COLO668 (cell line): ENCODE results near the gene MAST4.
A peak's percentile ranks its signal among the peaks of the same experiment; 100 is the strongest.

ENCODE experiments used
- DNase-seq: peaks from one replicate; lab custom pipeline; 2025; ENCODE audit not compliant: unreplicated experiment; lab: John Stamatoyannopoulos, UW

The MAST4 gene

DNA sequence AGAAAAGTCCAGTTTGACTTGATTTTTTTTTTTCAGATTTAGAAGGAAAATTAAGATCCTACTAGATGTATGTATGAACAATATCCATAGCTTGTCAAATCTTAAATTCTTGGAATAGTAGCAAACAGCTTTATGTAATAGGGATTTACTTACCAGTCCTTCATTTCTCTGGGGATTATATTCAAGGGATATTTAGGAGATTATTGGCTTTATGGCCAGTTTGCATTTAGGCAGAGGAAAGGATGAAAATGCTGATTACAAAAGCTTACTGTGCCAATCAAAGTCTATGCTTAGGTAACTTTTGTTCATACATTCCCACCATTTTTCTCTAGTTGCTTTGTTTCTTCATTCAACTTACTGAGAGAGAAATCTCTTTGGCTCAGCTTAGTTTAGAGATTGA, 47.9 kb downstream of the MAST4 start:
- no peak for DNase-seq

GRCh38 chr5:66645039-66645438, 48.8 kb downstream of the MAST4 start:
- DNase-seq = no peak

DNA sequence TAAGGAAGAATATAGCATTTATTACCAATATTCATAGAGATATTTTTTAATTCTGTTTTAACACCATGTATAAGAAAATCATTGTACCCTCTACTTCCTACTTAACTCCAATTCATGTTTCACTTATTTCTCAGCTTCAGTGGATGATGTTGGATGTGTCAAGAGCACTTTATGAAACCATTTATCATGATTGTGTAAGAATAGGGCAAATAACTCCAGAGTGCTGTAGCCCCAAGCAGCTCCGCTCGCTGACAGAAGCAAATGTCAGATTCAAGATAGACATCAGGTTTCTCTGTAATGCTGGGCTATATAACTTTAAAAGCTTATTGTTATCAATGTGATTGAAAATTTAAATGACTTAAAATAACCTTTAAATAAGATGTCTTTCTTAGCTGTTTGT, 50.4 kb downstream of the MAST4 start:
- no peak for DNase-seq

GRCh38 chr5:66647146-66647856, 51.1 kb downstream of the MAST4 start:
- no peak for DNase-seq

DNA sequence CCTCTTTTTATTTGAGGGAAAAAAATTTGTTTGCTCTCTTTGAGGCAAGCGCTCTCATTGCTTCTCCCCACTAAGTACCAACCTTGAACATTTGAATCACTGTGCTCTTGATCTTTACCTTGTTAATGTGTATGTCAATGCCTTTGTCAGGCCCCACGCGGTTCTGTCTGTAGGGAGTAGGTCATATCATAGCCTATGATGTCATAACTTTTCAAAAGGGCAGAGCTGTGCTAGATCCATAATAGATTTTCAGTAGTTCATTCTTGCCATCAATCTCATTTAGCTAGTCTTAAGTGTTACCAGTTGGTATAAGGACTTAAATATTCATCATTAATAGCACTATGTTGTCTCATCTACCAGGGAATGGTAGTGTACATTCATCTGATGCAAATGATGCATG, 56.6 kb downstream of the MAST4 start:
- DNase-seq = no peak

- no peak for DNase-seq
These were observed 57.1 kb downstream of the MAST4 start for GRCh38 chr5:66653325-66653724.

DNA sequence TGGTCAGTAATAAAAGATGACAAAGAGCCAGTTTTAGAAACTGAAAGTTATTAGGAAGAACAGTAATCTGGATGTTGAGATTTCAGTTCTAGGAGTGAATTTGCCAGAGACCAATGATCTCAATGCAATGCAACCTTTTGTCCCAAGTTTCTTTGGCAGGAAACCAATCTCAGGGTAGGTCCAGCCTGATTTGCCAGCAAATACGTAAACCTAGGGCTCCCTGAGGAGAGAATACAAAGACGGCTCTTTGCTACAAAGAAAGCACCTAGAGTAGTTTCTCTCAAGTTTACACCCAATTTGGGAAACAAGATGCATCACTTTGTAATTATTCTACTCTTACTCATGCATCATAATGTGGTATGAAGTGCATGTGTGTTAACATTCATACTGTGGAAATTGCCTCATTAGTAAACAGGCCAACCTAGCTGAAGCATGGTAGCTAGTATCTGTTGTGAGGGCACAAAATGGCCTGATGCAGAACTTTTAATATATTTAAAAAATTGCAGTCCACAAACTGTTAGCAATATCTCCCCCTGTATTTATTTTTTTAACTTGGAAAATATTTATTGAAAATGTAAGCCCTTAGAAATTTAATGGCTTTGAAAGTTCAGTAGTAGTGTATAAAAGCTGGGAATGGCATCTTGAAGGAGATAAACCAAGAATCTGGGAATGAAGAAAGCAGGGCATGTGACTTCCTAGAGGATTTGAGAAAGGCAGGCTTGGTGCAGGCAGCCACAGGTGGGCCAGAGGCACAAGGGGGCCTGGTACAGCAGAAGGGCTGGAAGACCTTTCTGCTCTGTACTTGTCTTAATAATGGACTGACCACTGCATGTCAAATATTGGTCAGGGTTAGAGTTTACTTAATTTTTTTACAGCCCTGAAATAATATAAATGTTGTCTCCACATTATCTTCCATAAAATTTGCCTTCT, 59.5 kb downstream of the MAST4 start:
- no peak for DNase-seq

DNA sequence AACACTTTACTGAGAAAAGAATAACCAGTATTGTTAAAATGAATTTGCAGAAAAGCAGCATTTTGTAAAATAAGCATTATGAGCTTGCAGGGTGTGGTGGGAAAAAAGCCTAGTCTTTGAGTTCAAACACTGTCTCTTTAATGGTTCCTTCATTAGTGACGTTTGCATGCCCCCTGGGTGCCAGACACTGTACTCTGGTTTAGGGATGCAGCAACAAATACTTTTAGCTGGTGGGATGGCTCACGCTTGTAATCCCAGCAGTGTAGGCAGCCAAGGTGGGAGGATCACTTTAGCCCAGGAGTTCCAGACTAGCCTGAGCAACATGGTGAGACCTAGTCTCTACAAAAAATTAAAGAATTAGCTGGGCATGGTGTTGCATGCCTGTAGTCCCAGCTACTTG, 62.3 kb downstream of the MAST4 start:
- DNase-seq = no peak

GRCh38 chr5:66659780-66660179, 63.6 kb downstream of the MAST4 start:
- DNase-seq = no peak

DNA sequence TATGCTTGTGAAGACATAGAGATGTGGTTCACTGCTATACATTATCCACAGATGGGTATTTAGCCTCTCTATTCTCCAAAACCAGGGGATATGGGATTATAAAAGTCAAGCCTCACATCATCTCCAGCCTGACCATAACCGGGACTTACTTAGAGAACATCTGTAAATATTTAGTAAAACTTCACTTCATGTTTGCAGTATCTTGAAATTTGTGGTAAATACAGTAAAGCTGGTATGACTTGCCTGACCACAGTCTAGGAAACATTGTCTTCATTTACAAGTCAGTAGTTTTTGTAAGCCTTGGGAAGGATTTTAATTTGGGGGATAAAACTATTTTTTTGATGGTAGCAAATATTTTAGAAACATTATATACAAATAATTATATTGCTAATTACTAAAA, 64.2 kb downstream of the MAST4 start:
- DNase-seq = no peak

- no peak for DNase-seq
These were observed 65.0 kb downstream of the MAST4 start for GRCh38 chr5:66661149-66661548.

- DNase-seq = peak; percentile 85
These were observed 70.6 kb downstream of the MAST4 start for GRCh38 chr5:66666778-66667177.

DNA sequence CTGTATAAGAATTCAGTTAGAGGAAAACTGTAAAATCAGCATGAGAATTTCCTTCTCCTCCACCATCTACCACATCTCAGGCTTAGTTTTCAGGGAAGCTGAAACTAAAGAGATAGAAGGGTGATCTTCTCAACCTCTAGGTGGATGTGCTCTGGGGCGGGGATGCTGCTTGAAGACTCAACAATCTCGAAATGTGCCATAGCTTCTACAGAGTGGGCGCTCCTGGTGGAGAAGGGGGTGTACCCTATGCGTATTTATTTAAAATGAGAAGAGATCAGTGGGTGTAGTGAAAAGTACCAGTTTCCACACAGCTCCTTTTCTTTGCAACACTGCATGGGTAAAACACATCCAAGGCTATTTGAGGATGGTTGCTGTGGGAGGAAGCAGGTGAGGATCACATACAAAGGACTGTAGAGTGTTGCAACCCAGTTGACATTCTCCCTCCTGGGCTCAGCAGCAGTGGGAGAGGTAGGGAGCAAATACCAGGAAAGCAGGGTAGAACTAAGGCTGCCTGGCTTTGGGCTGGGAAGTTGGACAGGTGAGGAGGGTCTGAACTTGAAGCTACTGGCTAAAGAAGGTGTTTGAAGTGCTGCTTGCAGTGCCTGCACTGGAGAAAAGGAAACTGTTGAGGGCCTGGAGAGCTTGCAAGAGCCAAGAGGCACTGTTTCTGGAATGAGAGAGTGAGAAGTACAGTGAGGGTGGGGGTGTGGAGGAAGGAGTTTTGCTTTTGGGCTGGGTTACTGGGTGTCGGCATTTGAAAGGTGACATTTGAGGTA, 73.1 kb downstream of the MAST4 start:
- DNase-seq = no peak

GRCh38 chr5:66669862-66670195, 73.6 kb downstream of the MAST4 start:
- no peak for DNase-seq

DNA sequence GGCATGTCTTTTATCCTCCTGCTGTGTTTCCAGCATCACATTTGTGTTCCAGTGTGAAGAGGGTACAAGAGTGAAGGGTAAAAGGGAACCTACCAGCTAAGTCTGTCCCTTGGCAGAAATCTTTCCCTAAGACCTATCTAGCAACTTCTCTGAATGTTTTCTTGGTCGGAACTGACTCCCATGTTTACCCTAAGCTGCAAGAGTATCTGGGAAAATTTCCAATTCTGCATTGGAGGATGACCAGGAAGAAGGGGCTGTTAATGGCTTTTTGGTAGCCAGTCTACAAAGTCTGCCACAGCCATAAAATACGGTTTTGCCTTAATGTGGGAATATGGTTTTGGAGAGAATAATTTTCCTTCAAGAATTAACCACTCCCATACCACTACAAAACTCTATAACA, 75.1 kb downstream of the MAST4 start:
- no peak for DNase-seq

GRCh38 chr5:66674802-66675201, 78.6 kb downstream of the MAST4 start:
- DNase-seq = no peak

DNA sequence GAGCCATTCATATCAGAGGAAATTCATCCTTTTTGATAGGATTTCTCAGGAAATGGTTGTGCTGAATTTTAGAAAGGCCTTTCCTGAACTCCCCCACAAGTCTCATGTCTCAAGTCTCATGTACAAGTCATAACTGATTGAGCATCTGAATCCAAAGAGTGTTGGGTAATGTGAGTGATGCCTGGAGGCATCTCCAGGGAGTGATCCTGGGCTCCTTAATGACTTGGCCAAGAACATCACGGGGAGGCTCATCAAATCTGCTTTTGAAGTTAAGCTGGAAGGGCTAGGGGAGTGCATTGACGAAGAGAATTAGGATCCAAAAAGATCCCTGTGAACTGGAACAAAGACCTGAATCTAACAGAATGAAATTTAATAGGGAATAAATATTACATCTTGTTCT, 79.2 kb downstream of the MAST4 start:
- DNase-seq = no peak

DNA sequence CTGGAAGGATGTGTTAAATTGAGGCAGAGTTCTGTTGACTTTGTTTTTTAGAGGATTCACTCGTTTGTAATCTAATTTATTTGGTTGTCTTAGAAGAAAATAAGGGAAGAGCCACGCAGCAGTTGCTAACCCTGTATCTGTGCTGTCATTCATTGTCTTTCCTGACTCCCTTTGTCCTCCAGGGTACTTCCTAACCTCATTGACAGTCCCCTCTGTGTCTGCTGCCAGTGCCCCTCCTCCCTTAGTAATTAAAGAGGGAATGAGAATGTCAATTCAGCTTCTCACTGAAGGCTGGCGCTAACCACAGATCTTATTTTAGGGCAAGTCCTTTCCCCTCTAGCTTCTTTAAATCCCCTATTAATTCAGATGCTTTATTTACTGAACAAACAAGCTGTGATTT, 84.0 kb downstream of the MAST4 start:
- DNase-seq = no peak

DNA sequence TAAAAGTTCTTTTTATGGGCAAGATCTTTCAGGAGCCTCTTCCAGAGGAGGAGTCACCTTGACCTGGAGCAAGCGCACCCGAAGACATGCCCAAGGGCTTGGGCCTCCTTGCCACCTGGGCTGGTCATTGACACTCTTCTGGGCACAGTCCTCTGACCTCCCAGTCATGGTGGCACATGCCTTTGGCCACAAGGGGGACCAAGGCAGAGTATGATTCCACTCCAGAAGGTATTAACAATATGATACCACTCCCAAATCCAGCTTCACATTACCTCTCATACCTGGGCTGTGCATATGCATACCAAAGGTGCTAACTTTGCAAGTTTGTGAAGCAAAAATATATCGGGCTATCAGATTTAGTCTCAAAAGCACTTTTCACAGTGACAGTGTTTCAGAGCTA, 84.6 kb downstream of the MAST4 start:
- no peak for DNase-seq

- DNase-seq = no peak
These were observed 88.5 kb downstream of the MAST4 start for GRCh38 chr5:66684663-66685062.

DNA sequence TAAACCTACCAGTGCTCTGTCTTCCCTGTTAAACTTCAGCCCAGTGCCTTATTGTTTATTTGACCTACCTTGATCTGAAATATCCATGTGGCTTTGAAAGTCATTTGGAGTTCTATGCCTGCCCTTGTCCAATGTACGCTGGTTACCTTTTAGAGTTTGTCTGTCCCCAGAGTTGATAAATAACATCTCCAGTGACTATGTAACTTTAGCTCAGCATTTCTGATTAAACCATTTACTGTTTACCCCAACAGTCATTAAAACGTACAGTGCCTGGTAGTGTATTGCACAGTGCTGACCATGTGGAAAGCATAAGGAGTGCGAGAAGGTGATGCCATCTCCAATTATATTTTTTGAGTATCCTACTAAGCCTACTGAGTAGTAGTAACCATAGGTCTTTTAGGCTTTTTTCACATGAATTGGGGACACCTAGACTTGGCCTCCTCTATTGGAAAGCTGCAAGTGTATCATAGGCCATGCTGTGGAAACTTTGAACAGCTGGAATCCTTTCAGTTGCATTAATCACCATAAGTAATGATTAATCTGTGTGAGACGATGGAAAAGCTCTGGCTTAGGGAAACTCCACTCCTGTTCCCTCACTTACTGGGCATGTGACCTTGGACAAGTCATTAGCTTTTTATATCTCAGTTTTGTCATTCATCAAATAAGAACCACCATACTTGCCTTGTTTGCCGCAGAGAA, 93.5 kb downstream of the MAST4 start:
- no peak for DNase-seq
